Nephron (organoid): ENCODE data around the gene OSBPL5.

ENCODE experiments used
- H3K27ac Mint-ChIP-seq, 3 experiments: 2 replicates each; pipeline ENCODE4 v1.8.0; 2020; ENCODE audit warnings: mixed read lengths in 3 of 3, mild to moderate bottlenecking in 2 of 3, moderate library complexity in 1 of 3
- H3K27me3 Mint-ChIP-seq: 2 replicates; pipeline ENCODE4 v1.8.0; 2021; ENCODE audit warnings: low read depth, mild to moderate bottlenecking, moderate library complexity, mixed read lengths
- H3K36me3 Mint-ChIP-seq: 2 replicates; pipeline ENCODE4 v1.8.0; 2020; ENCODE audit warnings: low read depth, mixed read lengths
- H3K4me1 Mint-ChIP-seq: 2 replicates; pipeline ENCODE4 v1.8.0; 2020; ENCODE audit warnings: mixed read lengths
- H3K4me3 Mint-ChIP-seq, 3 experiments: 2 replicates each; pipeline ENCODE4 v1.8.0; 2020; ENCODE audit warnings: mild to moderate bottlenecking in 3 of 3, mixed read lengths in 3 of 3, moderate library complexity in 2 of 3
- H3K9me3 Mint-ChIP-seq: 2 replicates; pipeline ENCODE4 v1.8.0; 2020; ENCODE audit warnings: mixed read lengths
- TF ChIP-seq, protein P1 (sequence below), 3 experiments: fragments of 200-600 bp; sonication (generic); IDR thresholded peaks; one replicate each; pipeline ENCODE4 v1.5.0; 2021; ENCODE audit warnings: antibody characterized with exemption in 3 of 3; ENCODE audit not compliant: unreplicated experiment in 3 of 3

The OSBPL5 gene

DNA sequence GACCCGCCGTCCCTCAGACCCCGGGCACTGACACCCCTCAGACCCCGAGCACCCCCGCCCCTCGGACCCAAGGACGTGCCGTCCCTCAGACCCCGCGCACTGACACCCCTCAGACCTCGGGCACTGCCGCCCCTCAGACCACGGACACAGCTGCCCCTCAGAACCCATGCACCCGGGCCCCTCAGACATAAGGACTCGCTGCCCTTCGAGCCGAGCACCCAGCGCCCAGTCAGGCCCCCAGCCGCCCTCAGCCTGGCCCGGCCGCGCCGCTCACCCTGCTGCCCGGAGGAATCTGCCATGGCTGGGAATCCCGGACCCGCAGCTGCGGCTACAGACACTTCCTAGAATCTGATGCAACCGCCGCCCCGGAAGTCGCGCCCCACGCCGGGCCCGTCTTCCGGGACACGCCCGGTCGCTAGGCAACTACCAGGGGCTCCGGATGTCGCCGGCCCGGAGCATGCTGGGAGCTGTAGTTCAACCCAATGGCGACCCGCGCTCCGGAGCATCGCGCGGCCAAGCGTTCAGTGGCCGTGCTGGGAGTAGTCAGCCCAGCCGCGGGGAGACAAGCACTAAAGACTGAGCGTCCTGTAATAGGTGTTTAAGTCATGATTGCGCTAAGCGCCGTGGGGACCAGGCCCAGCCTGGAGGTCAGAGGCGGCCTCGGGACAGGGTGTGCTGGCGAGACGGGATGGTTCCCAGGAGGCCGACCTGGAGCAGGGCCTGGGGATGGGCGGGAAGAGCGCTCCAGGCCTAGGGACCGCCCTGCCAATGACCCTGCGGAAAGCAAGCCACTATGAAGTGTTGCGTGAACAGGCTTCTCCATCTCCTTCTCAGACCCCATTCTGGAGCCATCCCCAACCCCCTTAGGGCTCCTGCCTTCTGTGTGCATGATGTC is 107.8 kb downstream of the OSBPL5 start, which contains the start of gene CARS1:
TSS of gene CARS1 (minus strand) at position 355 of the 895 bp plus-strand sequence. CDS start at position 299, 56 bp downstream.
- Mint-ChIP-seq H3K9me3 (no peaks in the 10 kb centered on the region), H3K4me1 (peaks cover 12% of the 10 kb centered on the region), H3K27me3 (no peaks in the 10 kb centered on the region), H3K36me3 (no peaks in the 10 kb centered on the region), H3K27ac (peak within 1 kb of the TSS; percentile 92 to 94 (median 93)), H3K4me3 (peak within 1 kb of the TSS; percentile 94 to 96 (median 95))
- TF ChIP-seq, protein P1, sequence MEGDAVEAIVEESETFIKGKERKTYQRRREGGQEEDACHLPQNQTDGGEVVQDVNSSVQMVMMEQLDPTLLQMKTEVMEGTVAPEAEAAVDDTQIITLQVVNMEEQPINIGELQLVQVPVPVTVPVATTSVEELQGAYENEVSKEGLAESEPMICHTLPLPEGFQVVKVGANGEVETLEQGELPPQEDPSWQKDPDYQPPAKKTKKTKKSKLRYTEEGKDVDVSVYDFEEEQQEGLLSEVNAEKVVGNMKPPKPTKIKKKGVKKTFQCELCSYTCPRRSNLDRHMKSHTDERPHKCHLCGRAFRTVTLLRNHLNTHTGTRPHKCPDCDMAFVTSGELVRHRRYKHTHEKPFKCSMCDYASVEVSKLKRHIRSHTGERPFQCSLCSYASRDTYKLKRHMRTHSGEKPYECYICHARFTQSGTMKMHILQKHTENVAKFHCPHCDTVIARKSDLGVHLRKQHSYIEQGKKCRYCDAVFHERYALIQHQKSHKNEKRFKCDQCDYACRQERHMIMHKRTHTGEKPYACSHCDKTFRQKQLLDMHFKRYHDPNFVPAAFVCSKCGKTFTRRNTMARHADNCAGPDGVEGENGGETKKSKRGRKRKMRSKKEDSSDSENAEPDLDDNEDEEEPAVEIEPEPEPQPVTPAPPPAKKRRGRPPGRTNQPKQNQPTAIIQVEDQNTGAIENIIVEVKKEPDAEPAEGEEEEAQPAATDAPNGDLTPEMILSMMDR (IDR thresholded peaks at IDR 0.05; ENCODE audit: unreplicated experiment in 3 of 3): no peak

GRCh38 chr11:3056296-3057068 is 108.6 kb downstream of the OSBPL5 start:
- H3K4me3 Mint-ChIP-seq: peak overlapping the region; percentile 94 to 96 (median 95)
- H3K36me3 Mint-ChIP-seq: no peaks in the 10 kb centered on the region
- H3K9me3 Mint-ChIP-seq: no peaks in the 10 kb centered on the region

GRCh38 chr11:3055891-3056290 is 109.2 kb downstream of the OSBPL5 start:
- peaks cover 12% of the 10 kb centered on the region for H3K4me1 Mint-ChIP-seq
- H3K27me3 Mint-ChIP-seq: no peaks in the 10 kb centered on the region
- no peaks in the 10 kb centered on the region for H3K36me3 Mint-ChIP-seq
- no peak overlapping the region for H3K27ac Mint-ChIP-seq
- TF ChIP-seq, protein P1 (IDR thresholded peaks at IDR 0.05; ENCODE audit: unreplicated experiment in 3 of 3): no peak
- H3K4me3 Mint-ChIP-seq: peak overlapping the region; percentile 87 to 95 (median 89)
- H3K9me3 Mint-ChIP-seq: no peaks in the 10 kb centered on the region

More at GRCh38 chr11:3056296-3057068, 108.6 kb downstream of the OSBPL5 start:
- Mint-ChIP-seq H3K27ac (no peak overlapping the region), H3K4me1 (peaks cover 12% of the 10 kb centered on the region), H3K27me3 (no peaks in the 10 kb centered on the region)
- TF ChIP-seq, protein P1 (IDR thresholded peaks at IDR 0.05; ENCODE audit: unreplicated experiment in 3 of 3): no peak

DNA sequence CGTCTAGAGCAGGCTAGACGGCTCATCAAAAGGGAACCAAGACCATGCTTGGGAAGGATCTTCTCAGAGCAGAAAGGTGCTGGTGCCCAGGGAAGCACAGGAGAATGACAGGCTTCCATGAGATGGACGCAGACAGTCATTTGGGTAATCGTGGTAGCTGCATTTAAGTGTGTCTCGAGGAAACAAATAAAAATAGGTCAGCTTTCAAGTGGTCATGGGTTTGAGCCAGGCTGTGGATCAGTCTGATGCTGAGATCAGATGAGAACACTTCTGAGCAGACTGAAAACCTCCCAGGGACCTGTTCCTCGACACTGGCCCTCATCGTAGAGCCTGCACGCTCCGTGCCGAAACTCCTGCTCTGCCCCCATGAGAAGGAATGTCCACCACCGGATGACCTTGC is 112.5 kb downstream of the OSBPL5 start:
- no peaks in the 10 kb centered on the region for H3K9me3 Mint-ChIP-seq
- H3K27me3 Mint-ChIP-seq: no peaks in the 10 kb centered on the region
- H3K4me3 Mint-ChIP-seq: peak overlapping the region in 2 of 3 experiments; percentile 12 to 52
- H3K27ac Mint-ChIP-seq: peak overlapping the region in 1 of 3 experiments; percentile 57
- H3K36me3 Mint-ChIP-seq: no peaks in the 10 kb centered on the region
- H3K4me1 Mint-ChIP-seq: peaks cover 17% of the 10 kb centered on the region
- TF ChIP-seq, protein P1 (IDR thresholded peaks at IDR 0.05; ENCODE audit: unreplicated experiment in 3 of 3): no peak

GRCh38 chr11:3052109-3052479 is 113.0 kb downstream of the OSBPL5 start:
- H3K27me3 Mint-ChIP-seq: no peaks in the 10 kb centered on the region
- no peak overlapping the region for H3K4me3 Mint-ChIP-seq
- TF ChIP-seq, protein P1 (IDR thresholded peaks at IDR 0.05; ENCODE audit: unreplicated experiment in 3 of 3): no peak
- no peak overlapping the region for H3K27ac Mint-ChIP-seq
- H3K36me3 Mint-ChIP-seq: no peaks in the 10 kb centered on the region
- H3K9me3 Mint-ChIP-seq: no peaks in the 10 kb centered on the region
- peaks cover 17% of the 10 kb centered on the region for H3K4me1 Mint-ChIP-seq
